ENCODE results near the gene THAP3. TPM values are rescaled to one million over a fixed set of nuclear protein-coding genes. Genes with fewer than 3 reads are reported as not detected.

THAP3 gene
- polyA plus RNA-seq, 1 experiment, result 7.8 TPM

DNA sequence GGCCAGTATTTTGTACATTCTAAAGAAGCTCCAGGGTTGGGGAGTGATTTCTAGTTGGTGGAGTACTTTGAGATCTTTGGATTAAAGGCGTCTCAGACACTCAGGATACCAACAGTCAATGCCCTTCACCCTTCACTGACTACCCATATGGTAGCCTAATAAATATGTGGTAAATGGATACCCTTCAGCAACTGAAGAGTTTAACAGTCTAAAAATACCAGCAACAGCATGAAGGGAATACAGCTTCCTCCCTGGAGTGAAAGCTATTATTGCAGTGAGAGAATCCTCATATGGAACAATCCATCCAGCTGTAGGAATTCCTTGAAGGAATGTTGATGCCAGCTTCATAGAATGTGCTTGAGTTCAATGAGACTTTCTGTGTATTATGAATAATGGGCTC lies 50.1 kb downstream of the THAP3 start:
- no peaks in the 10 kb centered on the region for H3K9me3 ChIP-seq (ENCODE audit: control insufficient read depth, insufficient read depth, low read length)
- no peaks in the 10 kb centered on the region for H3K27me3 ChIP-seq (ENCODE audit: control insufficient read depth, insufficient read depth, low read length)
- ChIA-PET POLR2A (no interaction called here), CTCF (interaction anchor here (0.6 to 0.8 kb wide), 3 partner anchors 27 to 466 kb away, joined by 3 to 9 read pairs (median 7); partner anchors contain the start of gene DNAJC11)
- no peak overlapping the region for H3K27ac ChIP-seq (ENCODE audit: low read depth, low read length)
- H3K4me3 ChIP-seq (ENCODE audit: low read depth, low read length), result no peak overlapping the region
- TF ChIP-seq, protein P1, sequence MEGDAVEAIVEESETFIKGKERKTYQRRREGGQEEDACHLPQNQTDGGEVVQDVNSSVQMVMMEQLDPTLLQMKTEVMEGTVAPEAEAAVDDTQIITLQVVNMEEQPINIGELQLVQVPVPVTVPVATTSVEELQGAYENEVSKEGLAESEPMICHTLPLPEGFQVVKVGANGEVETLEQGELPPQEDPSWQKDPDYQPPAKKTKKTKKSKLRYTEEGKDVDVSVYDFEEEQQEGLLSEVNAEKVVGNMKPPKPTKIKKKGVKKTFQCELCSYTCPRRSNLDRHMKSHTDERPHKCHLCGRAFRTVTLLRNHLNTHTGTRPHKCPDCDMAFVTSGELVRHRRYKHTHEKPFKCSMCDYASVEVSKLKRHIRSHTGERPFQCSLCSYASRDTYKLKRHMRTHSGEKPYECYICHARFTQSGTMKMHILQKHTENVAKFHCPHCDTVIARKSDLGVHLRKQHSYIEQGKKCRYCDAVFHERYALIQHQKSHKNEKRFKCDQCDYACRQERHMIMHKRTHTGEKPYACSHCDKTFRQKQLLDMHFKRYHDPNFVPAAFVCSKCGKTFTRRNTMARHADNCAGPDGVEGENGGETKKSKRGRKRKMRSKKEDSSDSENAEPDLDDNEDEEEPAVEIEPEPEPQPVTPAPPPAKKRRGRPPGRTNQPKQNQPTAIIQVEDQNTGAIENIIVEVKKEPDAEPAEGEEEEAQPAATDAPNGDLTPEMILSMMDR (IDR thresholded peaks at IDR 0.05; ENCODE audit: low read depth, low read length), result no peak
- no peak for DNase-seq (ENCODE audit: low read depth, low spot score)

DNA sequence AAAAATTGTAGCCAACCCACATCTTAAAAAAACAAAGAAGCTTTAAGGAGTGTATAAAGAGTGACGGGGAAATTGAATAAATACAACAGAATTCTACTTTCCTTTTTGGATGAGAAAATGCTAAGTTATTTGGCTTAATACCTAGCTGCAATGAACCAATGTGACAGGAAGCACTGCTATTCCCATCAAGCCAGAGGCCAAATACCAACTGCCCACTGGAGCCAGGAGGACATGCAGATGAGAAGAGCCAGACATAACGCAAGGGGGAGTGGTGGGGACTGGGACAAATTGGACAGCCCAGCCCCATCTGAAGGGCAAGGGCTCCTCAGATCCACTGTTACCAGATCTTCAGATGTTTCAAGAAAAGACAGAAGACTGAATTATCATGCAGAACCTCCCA lies 51.3 kb downstream of the THAP3 start:
- Histone ChIP-seq H3K4me3 (ENCODE audit: low read depth, low read length) (no peak overlapping the region), H3K27me3 (ENCODE audit: control insufficient read depth, insufficient read depth, low read length) (no peaks in the 10 kb centered on the region), H3K27ac (ENCODE audit: low read depth, low read length) (no peak overlapping the region), H3K9me3 (ENCODE audit: control insufficient read depth, insufficient read depth, low read length) (no peaks in the 10 kb centered on the region)
- ChIA-PET POLR2A (no interaction called here), CTCF (interaction anchor here (1.3 kb wide), 1 partner anchor 25 kb away, joined by 4 read pairs; the partner anchor contains the start of gene DNAJC11)
- TF ChIP-seq, protein P1 (IDR thresholded peaks at IDR 0.05; ENCODE audit: low read depth, low read length), result no peak
- DNase-seq (ENCODE audit: low read depth, low spot score), result no peak

Other genes with a start within 250 kb of the THAP3 start
- 80.1 and 102 TPM in 2 replicates for gene ACOT7, start 231.1 kb upstream of the THAP3 start, polyA plus RNA-seq (2011; rRNA removed)
- gene HES2, start 204.9 kb upstream of the THAP3 start, polyA plus RNA-seq (2011; rRNA removed), result not detected in 2 replicates
- gene ESPN, start 200.1 kb upstream of the THAP3 start, polyA plus RNA-seq (2011; rRNA removed), result not detected in 2 replicates
- gene TNFRSF25, start 158.7 kb upstream of the THAP3 start, polyA plus RNA-seq (2011; rRNA removed), result 2.7 and 3.3 TPM in 2 replicates
- gene PLEKHG5, start 133.2 kb upstream of the THAP3 start, polyA plus RNA-seq (2011; rRNA removed), result 4.2 and 5.4 TPM in 2 replicates
- 17.9 and 23.6 TPM in 2 replicates for gene NOL9, start 70.4 kb upstream of the THAP3 start, polyA plus RNA-seq (2011; rRNA removed)
- gene TAS1R1, start 69.6 kb upstream of the THAP3 start, polyA plus RNA-seq (2011; rRNA removed), result 0.05 TPM in 2 replicates
- 7.5 and 8.8 TPM in 2 replicates for gene ZBTB48, start 44.9 kb upstream of the THAP3 start, polyA plus RNA-seq (2011; rRNA removed)
- gene KLHL21, start 22.0 kb upstream of the THAP3 start, polyA plus RNA-seq (2011; rRNA removed), result 11.7 and 12.8 TPM in 2 replicates
- gene PHF13, start 11.1 kb upstream of the THAP3 start, polyA plus RNA-seq (2011; rRNA removed), result 11.1 and 11.6 TPM in 2 replicates
- gene DNAJC11, start 76.9 kb downstream of the THAP3 start, polyA plus RNA-seq (2011; rRNA removed), result 38.9 and 41.9 TPM in 2 replicates
- 51.8 and 64.9 TPM in 2 replicates for gene CAMTA1, start 160.6 kb downstream of the THAP3 start, polyA plus RNA-seq (2011; rRNA removed)

All from AG04450 (cell line).